A673 (cell line): ENCODE results near the gene FUT8. TPM values are rescaled to one million over a fixed set of nuclear protein-coding genes. Genes with fewer than 3 reads are reported as not detected.

Source experiments
- BruUV-seq: library from RNA; stranded (reverse); fragments of 400-500 nt; replicated peaks from 2 replicates; lab custom pipeline; 2021; lab: Mats Ljungman, UMichigan
- CTCF ChIA-PET: fragments of 300-600 bp; sonication (Branson Sonifier 250); formaldehyde crosslinking; loops from one replicate; lab custom pipeline; 2022; ENCODE audit warnings: antibody characterized with exemption; lab: Charles Lee
- POLR2A ChIA-PET: fragments of 300-600 bp; sonication (Branson Sonifier 250); formaldehyde crosslinking; loops from one replicate; lab custom pipeline; 2022; ENCODE audit warnings: antibody characterized with exemption; ENCODE audit not compliant: low non-redundant PET; lab: Charles Lee
- DNase-seq: peaks from one replicate; pipeline ENCODE4 v3.0.0-alpha.2; 2015; ENCODE audit warnings: low spot score
- H3K27ac ChIP-seq: fragments of 200-600 bp; sonication (generic); 2 replicates; pipeline ENCODE4 v1.5.1; 2016; ENCODE audit warnings: mixed run types, low read depth, mild to moderate bottlenecking, mixed read lengths, antibody characterized with exemption, low read length; ENCODE audit not compliant: poor library complexity, severe bottlenecking
- H3K27me3 ChIP-seq: fragments of 200-600 bp; sonication (generic); replicated peaks from 2 replicates; pipeline ENCODE4 v1.6.1; 2017; ENCODE audit warnings: mixed run types, low read depth, mild to moderate bottlenecking, mixed read lengths, antibody characterized with exemption, low read length; ENCODE audit not compliant: insufficient read depth, poor library complexity
- H3K36me3 ChIP-seq: fragments of 200-600 bp; sonication (generic); 2 replicates; pipeline ENCODE4 v1.6.1; 2016; ENCODE audit warnings: mixed run types, mild to moderate bottlenecking, mixed read lengths, antibody characterized with exemption, low read length; ENCODE audit not compliant: insufficient read depth, poor library complexity, severe bottlenecking
- H3K4me1 ChIP-seq: fragments of 200-600 bp; sonication (generic); 2 replicates; pipeline ENCODE4 v1.6.1; 2017; ENCODE audit warnings: mixed run types, mild to moderate bottlenecking, mixed read lengths, antibody characterized with exemption, low read length; ENCODE audit not compliant: insufficient read depth, poor library complexity, severe bottlenecking
- H3K4me3 ChIP-seq: fragments of 200-600 bp; sonication (generic); 2 replicates; pipeline ENCODE4 v1.5.1; 2016; ENCODE audit warnings: low read depth, mixed run types, mild to moderate bottlenecking, mixed read lengths, low read length; ENCODE audit not compliant: poor library complexity, severe bottlenecking
- H3K9me3 ChIP-seq: fragments of 200-600 bp; sonication (generic); 2 replicates; pipeline ENCODE4 v1.6.1; 2016; ENCODE audit warnings: mixed run types, low read depth, mild to moderate bottlenecking, mixed read lengths, antibody characterized with exemption, low read length; ENCODE audit not compliant: poor library complexity, severe bottlenecking
- CTCF ChIP-seq: fragments of 300-800, 200-600 bp; sonication (generic); conservative IDR thresholded peaks from 2 replicates; pipeline ENCODE4 v1.5.1; 2017; ENCODE audit warnings: low read depth, mild to moderate bottlenecking, antibody characterized with exemption, low read length, moderate library complexity, mixed read lengths
- EZH2 ChIP-seq: fragments of 200-600 bp; sonication (generic); IDR thresholded peaks from 2 replicates; pipeline ENCODE4 v1.6.1; 2017; ENCODE audit warnings: borderline replicate concordance, low read depth, mild to moderate bottlenecking, mixed read lengths, antibody characterized with exemption, low read length; ENCODE audit not compliant: poor library complexity, severe bottlenecking
- intact Hi-C: fragments of 100-400 bp; cut with micrococcal nuclease; formaldehyde crosslinking; loops from one replicate; pipeline ENCODE4 v1.10.0; 2022; ENCODE audit not compliant: unreplicated experiment
- total RNA-seq: library from RNA; stranded (reverse); gene quantifications from 2 replicates; pipeline ENCODE4 v1.2.3, GENCODE V29; 2021

FUT8 gene
- total RNA-seq, 1 experiment from 2014 or later = 11.0 TPM

GRCh38 chr14:65552724-65553123 lies 140.2 kb downstream of the FUT8 start:
- Histone ChIP-seq H3K27ac (no peak overlapping the region), H3K4me3 (no peak overlapping the region), H3K4me1 (no peaks in the 10 kb centered on the region), H3K9me3 (no peaks in the 10 kb centered on the region), H3K27me3 (no peaks in the 10 kb centered on the region), H3K36me3 (no peaks in the 10 kb centered on the region)
- CTCF ChIA-PET = no interaction called here
- no peak for DNase-seq
- TF ChIP-seq EZH2 = no peak
- TF ChIP-seq CTCF = no peak
- no TSS peak for BruUV-seq
- intact Hi-C loops = no loop called here
- POLR2A ChIA-PET = no interaction called here

- ChIA-PET CTCF (no interaction called here), POLR2A (interaction anchor here (0.7 kb wide), 2 partner anchors 399 to 1679 kb away, joined by 3 to 4 read pairs; no protein-coding TSS in a partner anchor)
- no peak for TF ChIP-seq CTCF
- TF ChIP-seq EZH2 = no peak
- intact Hi-C loops = no loop called here
- H3K4me3 ChIP-seq = no peak overlapping the region
- H3K9me3 ChIP-seq = no peaks in the 10 kb centered on the region
- BruUV-seq = no TSS peak
- H3K27ac ChIP-seq = no peak overlapping the region
- DNase-seq = no peak
- no peaks in the 10 kb centered on the region for H3K36me3 ChIP-seq
- H3K4me1 ChIP-seq = no peaks in the 10 kb centered on the region
- no peaks in the 10 kb centered on the region for H3K27me3 ChIP-seq
Measured at GRCh38 chr14:65554837-65555236, 142.3 kb downstream of the FUT8 start.

GRCh38 chr14:65555358-65555757 lies 142.8 kb downstream of the FUT8 start:
- Histone ChIP-seq H3K4me1 (no peaks in the 10 kb centered on the region), H3K36me3 (no peaks in the 10 kb centered on the region)
- CTCF ChIA-PET = no interaction called here

More at GRCh38 chr14:65555358-65555757, 142.8 kb downstream of the FUT8 start:
- no peak for TF ChIP-seq CTCF
- TF ChIP-seq EZH2 = no peak
- H3K27me3 ChIP-seq = no peaks in the 10 kb centered on the region
- no peak overlapping the region for H3K27ac ChIP-seq
- intact Hi-C loops = no loop called here
- H3K4me3 ChIP-seq = no peak overlapping the region
- H3K9me3 ChIP-seq = no peaks in the 10 kb centered on the region
- POLR2A ChIA-PET = interaction anchor here (0.7 kb wide), 2 partner anchors 398 to 1679 kb away, joined by 3 to 4 read pairs; no protein-coding TSS in a partner anchor
- BruUV-seq = no TSS peak
- DNase-seq = no peak
